HG03432 (cell line): Measurements from ENCODE around the gene ANTXR1.

Source experiments
- ATAC-seq: cut with Tn5 transposase; IDR thresholded peaks from one replicate; pipeline ENCODE4 v1.9.1; 2021; ENCODE audit warnings: mild to moderate bottlenecking, moderate library complexity; ENCODE audit not compliant: unreplicated experiment

The ANTXR1 gene

DNA sequence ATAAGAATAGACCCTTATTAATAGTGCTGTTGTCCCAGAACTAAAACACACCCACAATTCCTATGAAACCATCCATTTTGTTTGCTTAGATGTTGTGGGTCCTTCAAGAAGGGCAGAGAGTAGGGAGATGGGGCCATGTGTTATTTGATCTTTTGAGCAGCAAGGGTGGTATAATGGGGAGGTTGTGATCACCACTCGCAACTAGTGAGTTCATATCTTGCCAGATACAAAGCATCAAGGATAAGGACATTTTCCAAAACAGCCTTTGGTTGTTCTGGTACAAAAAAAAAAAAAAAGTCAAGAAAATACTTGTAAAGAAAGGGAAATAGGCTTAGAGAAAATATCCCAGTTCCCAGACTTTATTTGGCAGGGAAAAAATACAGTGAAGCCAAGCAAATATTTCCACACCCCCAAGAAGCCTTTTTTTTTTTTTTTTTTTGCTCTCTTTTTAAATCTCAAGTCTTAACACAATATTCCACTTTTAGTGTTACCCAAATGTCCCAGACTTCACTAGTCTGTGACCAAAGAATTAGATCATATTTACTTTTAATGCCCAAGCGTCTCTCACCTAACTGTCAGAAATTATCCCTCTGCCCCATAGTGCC is 54.1 kb downstream of the ANTXR1 start:
- no peak for ATAC-seq

DNA sequence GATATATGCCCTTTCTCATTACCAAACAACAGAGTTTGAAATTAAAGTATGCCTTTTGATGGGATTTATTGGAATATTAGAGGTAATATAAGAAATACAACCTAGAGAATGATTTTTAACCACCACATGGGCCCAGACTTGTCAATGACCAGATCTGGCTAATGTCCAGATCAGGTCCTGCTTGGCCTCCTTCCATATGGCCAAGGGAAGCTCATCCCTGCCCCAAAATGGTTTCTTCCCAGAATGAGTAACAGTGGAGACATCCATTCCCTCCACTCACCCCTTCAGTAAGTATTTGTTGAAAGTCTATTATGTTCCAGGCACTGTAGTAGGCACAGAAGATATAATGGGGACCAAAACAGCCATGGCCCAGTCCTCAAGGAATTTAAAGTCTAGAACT is 54.9 kb downstream of the ANTXR1 start:
- no peak for ATAC-seq

DNA sequence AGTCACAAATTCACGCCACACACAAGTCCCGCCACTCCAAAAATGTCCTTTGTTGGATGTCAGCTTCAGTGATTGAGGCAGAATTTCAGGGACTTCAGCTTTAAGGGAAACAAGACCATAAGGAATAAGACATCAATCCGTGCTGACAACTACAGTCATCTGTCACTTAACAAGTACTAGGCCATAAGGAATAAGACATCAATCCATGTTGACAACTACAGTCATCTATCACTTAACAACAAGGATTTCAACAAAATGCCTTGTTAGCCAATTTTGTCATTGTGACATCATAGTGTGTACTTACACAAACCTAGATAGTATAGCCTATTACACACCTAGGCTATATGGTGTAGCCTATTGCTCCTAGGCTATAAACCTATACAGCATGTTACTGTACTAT is 58.0 kb downstream of the ANTXR1 start:
- no peak for ATAC-seq

DNA sequence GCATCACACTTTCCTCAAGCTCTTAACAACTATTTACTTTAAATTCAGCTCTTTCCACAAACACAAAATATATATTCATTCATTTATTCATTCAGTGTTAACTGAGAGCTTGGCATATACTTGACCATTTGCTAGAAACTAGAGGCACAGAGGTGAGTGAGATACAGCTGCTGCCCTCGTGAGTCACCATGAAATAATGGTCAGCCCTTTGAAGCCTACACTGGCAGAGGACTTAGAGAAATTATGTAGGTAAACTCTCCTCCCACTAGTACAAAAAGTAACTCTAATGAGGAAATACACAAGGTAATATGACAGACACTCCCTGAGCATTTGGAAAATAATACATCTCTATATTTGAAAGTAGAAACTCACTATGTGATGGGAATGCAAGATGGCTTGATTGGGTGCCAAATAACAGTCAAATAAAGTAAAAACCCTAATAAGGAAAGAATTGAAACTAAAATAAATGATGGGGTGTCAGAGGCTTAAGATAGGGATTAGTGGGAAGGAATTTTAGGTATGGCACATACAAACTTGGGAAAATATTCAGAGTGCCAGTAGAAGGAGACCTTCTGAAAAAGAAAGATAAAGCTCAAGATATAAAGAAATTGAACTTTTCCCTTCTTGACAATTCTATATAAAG is 61.1 kb downstream of the ANTXR1 start:
- no peak for ATAC-seq

DNA sequence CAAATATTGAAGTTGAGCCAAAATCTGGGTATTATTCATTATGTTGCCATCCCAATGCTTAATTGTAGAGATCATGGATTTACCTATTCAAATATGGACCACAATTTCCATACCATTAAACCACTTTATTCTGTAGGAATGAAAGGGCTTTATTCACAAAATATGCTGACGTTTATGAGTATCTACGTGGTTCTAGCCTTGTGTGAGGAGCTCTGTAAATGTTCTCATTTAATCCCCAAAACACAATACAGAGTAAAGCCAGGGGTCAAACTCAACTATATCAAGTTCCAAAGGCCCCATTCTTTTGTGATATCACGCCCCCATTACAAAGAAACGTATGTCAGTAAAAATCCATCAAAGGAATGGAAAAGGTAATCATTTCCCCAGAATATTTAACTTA is 61.9 kb downstream of the ANTXR1 start:
- ATAC-seq: no peak

DNA sequence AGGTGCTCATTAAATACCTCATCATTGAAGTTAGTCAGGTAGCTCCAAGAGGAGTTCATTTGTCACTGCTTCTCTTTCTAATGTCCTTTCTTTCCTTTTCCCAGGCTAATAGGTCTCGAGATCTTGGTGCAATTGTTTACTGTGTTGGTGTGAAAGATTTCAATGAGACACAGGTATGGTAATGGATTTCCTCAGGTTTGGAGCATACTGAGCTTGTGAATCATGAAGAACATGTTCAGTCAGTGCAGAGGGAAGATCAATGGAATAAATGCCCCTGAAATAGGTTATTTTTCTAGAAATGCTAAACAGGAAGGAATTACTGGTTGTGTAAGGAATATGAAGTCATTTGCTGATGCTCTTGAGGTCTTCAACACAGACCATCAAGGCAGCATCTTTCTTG is 62.5 kb downstream of the ANTXR1 start:
- ATAC-seq: no peak

DNA sequence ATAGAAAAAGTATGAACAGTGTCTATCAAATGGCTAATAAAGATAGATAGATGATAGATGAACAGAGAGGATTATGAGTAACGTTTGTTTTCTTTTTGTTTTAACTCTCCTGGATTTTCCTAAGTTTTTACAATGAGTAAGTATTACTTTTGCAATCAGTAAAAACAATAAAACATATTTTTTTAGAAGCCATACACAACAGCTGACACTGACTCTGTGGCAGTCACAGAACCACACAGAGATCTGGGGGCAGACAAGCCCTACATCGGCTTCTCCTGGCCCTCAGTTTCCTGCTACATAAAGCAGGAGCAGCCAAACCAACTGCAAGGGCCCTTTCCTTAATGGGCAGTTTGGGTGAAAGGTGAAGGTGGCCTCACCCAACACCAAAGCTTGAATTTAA is 63.6 kb downstream of the ANTXR1 start:
- ATAC-seq: no peak

DNA sequence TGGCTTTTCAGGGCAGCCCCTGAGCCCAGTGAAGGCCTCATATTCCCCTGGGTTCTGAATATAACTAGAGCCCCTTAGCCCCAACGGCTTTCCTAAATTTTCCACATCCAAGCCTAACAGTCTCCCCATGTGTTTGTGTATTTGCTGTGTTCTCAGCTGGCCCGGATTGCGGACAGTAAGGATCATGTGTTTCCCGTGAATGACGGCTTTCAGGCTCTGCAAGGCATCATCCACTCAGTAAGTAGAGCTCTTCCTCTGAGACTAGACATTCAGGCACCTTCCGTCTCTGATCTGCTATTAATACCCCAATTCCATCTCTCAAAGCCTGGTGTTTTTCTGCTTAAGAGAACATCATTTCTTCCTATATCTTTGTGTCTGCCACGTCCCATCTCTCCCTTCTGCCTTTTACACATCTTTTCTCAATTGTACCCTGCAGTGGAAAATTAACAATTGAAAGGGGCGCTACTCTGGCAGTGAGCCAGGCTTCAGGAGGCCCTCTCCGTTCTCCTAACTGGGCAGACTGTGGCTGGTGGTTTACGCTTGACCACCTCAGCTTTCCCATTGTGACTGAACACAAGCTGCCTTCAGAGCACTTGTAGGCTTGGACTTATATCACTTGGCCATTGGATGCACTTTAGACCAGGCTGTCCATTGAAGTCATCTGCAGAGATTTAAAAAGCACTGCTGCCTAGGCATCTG is 64.4 kb downstream of the ANTXR1 start:
- no peak for ATAC-seq

DNA sequence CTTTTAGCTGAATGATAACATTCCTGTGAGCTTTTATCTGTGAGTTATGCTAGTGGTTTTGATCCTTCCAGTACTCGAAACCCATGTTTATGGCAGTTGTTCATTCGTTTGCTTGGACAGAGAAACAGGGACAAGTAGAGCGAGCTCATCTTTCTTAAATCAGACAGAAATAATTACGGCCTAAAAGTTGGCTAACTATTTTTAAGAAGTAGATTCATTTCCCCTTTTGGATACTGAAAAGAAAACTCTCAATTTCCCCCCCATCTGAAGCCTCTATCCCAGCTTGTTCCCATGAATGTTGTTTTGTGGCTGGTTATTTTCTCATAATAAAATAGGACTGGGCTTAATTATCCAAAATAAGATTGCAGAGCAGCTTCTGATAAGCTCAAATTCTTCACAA is 67.1 kb downstream of the ANTXR1 start:
- ATAC-seq: no peak

DNA sequence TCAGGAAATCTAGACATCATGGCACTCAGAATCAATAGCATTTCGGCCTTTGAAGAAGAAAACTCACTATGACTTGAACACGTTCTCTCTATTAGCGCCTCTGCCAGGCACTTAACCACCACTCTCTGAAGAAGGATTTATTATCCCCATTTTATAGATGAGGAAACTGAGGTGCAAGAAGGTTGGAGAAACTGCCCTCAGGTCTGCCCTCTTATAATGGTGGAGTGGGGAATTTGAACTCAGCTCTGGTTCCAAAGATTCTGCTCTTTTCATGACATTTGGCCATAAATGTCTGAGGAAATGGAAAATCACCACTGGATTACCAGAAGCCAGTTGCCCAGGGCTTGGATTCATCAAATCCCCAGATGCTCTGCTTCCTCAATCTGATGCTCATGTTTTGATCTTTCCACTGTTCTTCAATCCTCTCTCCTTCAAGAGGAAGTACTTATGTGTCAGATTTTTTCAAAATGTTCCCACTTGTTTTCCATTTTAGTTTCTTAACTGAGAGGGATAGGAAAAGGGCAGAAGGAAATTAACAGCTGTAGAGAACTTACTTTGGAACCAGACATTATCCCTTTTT is 68.1 kb downstream of the ANTXR1 start:
- ATAC-seq: no peak

DNA sequence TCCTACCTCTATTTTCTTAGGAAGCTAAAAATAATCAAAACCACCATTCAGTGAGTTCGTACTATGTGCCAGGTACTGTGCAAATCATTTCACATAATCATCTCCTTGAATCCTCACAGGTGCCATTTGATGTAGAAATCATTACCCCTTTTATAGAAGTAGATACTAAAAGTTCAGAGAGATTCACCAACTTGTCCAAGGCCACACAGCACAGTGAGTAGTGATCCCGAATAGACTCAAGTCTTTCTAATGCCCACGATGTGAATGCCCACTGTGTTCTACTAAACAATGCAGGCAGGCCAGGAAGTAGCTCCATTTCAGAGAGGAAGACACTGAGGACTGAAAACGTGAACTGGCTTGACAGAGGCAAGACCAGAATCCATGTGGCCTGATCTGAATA is 68.8 kb downstream of the ANTXR1 start:
- ATAC-seq: no peak

DNA sequence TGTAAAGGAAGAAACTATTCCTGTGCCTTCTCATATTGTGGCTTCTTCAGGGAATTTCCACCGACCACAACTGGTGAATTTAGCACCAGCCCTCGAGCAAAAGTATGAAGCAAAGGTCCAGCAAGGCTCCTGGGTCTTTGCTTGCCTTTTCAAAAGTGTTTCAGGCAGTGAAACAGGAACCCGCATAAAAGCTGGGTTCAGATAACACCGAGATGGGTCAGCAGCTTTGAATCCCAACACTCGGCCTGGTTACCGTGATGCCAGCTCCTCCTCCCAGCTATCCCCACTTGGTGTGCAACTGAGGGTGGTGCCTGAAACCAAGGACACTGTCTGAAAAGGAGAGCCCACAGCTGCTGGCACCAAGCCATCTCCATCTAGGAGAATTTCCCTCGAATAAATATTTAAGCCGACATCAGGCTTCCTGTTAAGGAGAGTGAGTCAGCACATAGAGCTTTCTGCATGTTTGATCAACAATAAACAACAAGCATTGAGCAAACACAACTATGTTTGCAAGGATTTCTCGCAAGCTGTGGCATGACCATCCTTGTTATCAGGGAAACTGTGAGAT is 69.5 kb downstream of the ANTXR1 start:
- ATAC-seq: no peak

DNA sequence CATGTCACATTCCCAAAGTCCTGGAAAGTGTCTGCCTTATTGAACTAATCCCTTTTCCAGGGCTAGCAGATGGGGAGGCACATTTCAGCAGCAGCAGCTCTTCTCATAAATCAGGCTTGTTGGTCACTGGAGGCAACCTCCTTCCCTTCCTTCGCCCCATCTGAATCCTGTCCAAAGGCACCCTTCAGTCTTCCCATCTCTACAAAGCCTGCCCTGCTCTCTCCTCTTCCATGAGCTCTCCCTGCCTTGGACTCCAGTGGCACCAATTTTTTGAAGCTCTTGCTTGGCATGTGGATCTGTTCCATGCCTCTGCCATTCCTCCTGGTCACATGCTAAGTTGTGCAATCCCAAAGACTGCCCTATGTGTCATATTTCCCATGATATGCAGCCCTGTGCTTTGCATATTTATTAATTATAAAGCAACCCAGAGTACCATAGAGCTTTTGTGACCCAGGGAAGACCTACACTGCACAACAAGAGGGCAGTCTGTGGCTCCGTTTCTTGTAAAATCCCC is 70.3 kb downstream of the ANTXR1 start:
- no peak for ATAC-seq

DNA sequence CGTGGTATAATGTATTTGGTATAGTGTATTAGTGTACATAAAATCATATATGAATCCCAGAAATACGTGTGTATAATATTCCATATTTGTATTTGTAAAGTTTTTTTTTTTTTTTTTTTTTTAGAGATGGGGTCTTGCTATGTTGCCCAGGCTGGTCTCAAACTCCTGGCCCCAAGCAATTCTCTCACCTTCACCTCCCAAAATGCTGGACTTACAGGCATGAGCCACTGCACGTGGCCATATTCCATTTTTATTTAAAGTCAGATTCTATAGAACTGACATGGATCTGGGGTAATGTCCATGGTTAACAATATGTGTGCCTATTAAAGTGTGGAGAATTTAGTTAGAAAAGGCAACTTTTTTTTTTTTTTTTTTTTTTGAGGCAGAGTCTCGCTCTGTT is 71.5 kb downstream of the ANTXR1 start:
- ATAC-seq: no peak

DNA sequence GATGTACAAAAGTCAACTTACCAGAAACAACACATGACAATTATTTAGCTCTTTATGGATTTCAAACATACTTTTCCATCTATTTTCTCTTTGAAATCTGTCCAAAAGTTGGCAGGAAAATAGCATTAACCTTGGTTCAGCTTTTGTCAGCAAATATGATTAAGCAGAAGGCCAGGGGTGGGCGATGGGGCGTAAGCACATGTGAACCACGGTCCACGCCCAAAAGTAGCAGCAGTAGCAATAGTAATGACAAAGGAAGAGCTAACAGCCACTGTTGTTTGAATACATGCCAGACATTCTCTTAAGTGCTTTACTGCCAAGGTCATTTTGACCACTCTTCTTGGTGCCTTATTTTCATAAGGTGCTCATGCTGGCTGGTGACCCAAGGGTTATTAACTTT is 73.5 kb downstream of the ANTXR1 start:
- ATAC-seq: no peak

DNA sequence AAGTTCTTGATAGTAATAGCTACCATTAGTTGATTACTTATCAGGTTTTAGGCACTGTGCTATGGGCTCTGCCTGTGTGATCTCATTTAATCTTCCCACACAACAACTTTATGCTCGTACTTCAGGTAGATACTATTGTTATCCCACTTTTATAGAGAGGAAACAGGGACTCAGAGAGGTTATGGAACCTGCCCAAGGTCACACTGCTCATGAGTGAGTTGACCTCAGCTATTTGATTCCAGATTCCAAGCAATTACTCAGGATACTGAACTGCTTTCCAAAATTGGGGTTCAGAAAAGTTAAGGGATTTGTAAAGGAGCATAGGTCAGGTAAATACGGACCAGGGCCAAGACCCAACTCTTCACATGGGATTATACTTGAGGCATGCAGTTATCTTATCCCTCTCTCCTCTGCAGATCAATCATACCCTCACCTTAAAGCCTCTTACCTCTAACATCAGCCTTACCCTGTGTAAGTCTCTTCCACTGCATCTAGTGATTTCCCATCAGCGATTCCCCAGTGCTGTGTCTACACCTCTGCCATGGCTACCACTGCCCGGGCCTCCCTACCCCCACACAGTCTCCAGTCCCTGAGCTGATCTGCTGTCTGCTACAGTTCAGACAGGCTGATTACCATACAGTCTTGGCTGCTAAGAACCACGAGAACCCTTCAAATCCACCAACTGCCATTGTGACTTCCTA is 74.4 kb downstream of the ANTXR1 start:
- no peak for ATAC-seq

DNA sequence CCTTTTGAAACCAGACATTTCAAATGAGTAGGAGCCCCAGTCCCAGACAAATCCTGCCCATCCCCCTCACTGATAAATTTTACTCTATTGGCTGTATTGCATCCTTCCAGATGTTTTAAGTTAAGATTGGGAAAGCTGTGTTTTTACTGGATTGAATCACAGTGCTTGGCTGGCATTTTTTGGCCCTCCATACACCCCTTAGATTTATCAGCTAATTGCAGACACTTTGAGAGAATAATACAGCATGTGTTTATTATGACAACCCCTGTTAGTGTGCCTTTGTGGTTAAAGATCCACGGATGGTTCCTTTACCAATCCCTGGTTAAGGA is 74.9 kb downstream of the ANTXR1 start:
- no peak for ATAC-seq

DNA sequence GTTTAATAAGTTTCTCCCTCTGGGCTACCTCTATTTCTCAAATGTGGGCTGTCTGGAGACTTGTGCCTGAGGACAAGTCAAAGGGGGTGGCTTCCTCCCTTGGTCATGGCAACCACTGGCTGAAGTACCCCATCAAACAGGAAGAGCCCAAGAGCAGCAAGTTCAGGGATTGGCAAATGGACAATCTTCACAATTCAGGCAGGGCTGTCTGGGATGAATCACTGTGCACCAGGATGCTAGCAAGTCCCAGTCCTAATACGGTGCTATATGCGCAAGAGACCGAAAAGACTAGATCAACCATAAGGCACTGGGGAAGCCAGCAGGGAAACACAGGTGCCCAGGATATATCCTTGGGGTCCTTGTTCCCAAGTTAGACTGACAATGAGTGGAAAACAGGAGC is 75.5 kb downstream of the ANTXR1 start:
- ATAC-seq: no peak

DNA sequence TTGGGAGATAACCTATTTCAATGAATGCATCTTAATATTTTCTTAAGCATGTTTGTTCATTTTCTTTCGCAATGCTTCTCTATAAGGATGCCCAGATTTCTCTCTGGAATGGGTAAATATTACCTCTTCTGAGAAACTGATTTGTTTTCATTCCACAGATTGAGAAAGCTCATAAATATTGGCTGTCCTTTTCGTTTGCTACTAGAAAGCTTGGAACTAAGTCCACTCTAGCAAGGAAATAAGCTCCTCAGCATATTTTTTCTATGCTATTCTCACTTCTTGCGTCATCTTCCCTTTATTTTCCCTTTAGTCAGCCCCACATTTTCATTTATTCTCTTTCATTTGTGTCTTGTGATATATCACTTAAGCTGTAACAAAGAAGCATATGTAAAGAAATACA is 76.3 kb downstream of the ANTXR1 start:
- ATAC-seq: no peak

DNA sequence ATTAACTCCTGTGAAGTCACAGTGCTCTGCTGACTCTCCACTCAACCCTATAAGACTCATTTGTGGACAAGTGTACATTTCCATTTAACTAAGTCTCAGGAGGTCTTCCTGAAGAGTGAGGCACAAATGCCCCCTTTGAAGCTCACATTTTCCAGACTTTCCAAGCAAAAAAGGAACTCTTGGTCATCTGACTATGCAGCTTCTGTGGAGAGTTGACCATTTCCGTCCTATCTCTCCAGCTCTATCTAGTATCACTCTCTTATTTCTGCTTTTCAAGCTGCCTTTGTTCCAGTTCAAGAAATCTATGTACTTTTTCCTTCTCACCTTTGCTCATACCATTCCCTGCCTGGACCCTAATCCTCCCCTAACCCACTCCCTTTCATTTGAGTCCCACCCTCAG is 77.0 kb downstream of the ANTXR1 start:
- ATAC-seq: no peak

DNA sequence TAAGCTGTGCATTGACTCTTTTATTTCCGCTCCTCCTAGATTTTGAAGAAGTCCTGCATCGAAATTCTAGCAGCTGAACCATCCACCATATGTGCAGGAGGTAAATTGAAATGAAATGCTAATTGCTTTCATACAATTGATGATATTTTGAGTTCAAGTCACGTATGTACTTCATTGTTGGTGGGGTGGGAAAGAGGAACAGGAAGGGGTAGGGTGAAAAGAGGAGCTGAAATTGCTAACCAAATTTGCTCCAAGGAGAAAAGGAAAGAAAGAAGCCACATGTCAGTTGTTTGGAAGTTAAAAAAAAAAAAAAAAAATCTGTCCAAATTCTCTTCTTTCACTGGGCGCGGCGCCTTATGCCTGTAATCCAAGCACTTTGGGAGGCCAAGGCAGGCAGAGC is 77.8 kb downstream of the ANTXR1 start:
- ATAC-seq: no peak
